B cell (primary cell): ENCODE measurements around the gene SEC24C. TPM values are rescaled to one million over a fixed set of nuclear protein-coding genes. Genes with fewer than 3 reads are reported as not detected.

Source experiments
- ATAC-seq: fragments of 200-7000 bp; cut with Tn5 transposase; one replicate; pipeline ENCODE4 v1.10.0; 2021; ENCODE audit warnings: low read depth, mild to moderate bottlenecking, moderate number of reproducible peaks, moderate library complexity
- CTCF ChIA-PET: fragments of 350-600 bp; sonication (Branson Sonifier 250); formaldehyde crosslinking; loops from one replicate; lab custom pipeline; 2021; ENCODE audit warnings: antibody characterized with exemption, inconsistent platforms; lab: Charles Lee
- POLR2A ChIA-PET: fragments of 350-600 bp; sonication (Branson Sonifier 250); formaldehyde crosslinking; loops from one replicate; lab custom pipeline; 2021; ENCODE audit warnings: antibody characterized with exemption; lab: Charles Lee
- DNase-seq: peaks from one replicate; pipeline ENCODE4 v3.0.0; 2013
- H2AFZ ChIP-seq: 2 replicates; pipeline ENCODE4 v1.6.1; 2012; ENCODE audit warnings: mild to moderate bottlenecking, low read depth, low read length; ENCODE audit not compliant: insufficient read depth, poor library complexity, severe bottlenecking
- H3K27ac ChIP-seq, 2 donors: 1 replicate in 1 of 2; 2 replicates in 1 of 2; pipeline ENCODE4 v1.5.1; 2012 to 2013; ENCODE audit warnings: low read length in 2 of 2, mild to moderate bottlenecking in 2 of 2, moderate library complexity in 1 of 2
- H3K27me3 ChIP-seq, 4 experiments: fragments of 200-600 bp in 1 of 4; sonication (generic) in 1 of 4; replicated peaks in 1 of 4; 1 replicate in 2 of 4; 2 replicates in 2 of 4; pipeline versions ENCODE4 v1.6.1 to v1.7.0; 2013 to 2016; ENCODE audit warnings: low read length in 3 of 4, mild to moderate bottlenecking in 2 of 4, mixed read lengths in 1 of 4, moderate library complexity in 1 of 4; ENCODE audit not compliant: insufficient read depth in 4 of 4, control insufficient read depth in 3 of 4; ENCODE audit errors: control extremely low read depth in 1 of 4
- H3K36me3 ChIP-seq, 2 experiments: replicated peaks in 1 of 2; 1 replicate in 1 of 2; 2 replicates in 1 of 2; pipeline versions ENCODE4 v1.6.1 to v1.7.1; 2013; ENCODE audit warnings: low read length in 1 of 2; ENCODE audit not compliant: insufficient read depth in 2 of 2, control insufficient read depth in 1 of 2; ENCODE audit errors: control extremely low read depth in 1 of 2, extremely low read depth in 1 of 2
- H3K4me1 ChIP-seq, 2 donors: fragments of 200-600 bp in 1 of 2; sonication (generic) in 1 of 2; 1 replicate in 1 of 2; 2 replicates in 1 of 2; pipeline versions ENCODE4 v1.5.1 to v1.6.1; 2013 to 2017; ENCODE audit warnings: low read length in 2 of 2; ENCODE audit not compliant: control insufficient read depth in 2 of 2, insufficient read depth in 2 of 2
- H3K4me2 ChIP-seq: replicated peaks from 2 replicates; pipeline ENCODE3; 2012; ENCODE audit warnings: mild to moderate bottlenecking, low read depth, low read length; ENCODE audit not compliant: poor library complexity, severe bottlenecking
- H3K4me3 ChIP-seq, 5 experiments: fragments of 200-600 bp in 1 of 5; sonication (generic) in 1 of 5; 1 replicate in 3 of 5; 2 replicates in 2 of 5; pipeline versions ENCODE4 v1.5.1 to v1.7.0; 2011 to 2016; ENCODE audit warnings: low read length in 4 of 5, mild to moderate bottlenecking in 4 of 5, low read depth in 2 of 5, control low read depth in 1 of 5, moderate library complexity in 1 of 5; ENCODE audit not compliant: insufficient read depth in 1 of 5; ENCODE audit errors: control extremely low read depth in 1 of 5, extremely low read depth in 1 of 5
- H3K79me2 ChIP-seq: fragments of 200-600 bp; sonication (generic); one replicate; pipeline ENCODE4 v1.6.0; 2016; ENCODE audit warnings: low read length; ENCODE audit not compliant: control insufficient read depth, insufficient read depth
- H3K9ac ChIP-seq: fragments of 200-600 bp; sonication (generic); 2 replicates; pipeline ENCODE4 v1.6.1; 2017; ENCODE audit warnings: mild to moderate bottlenecking, low read length, moderate library complexity
- H3K9me3 ChIP-seq, 3 donors: one replicate each; pipeline versions ENCODE4 v1.6.1 to v1.7.1; 2013; ENCODE audit warnings: low read length in 2 of 3; ENCODE audit not compliant: control insufficient read depth in 2 of 3, insufficient read depth in 1 of 3; ENCODE audit errors: control extremely low read depth in 1 of 3
- H4K20me1 ChIP-seq: 2 replicates; pipeline ENCODE4 v1.6.0; 2012; ENCODE audit warnings: mild to moderate bottlenecking, low read length; ENCODE audit not compliant: insufficient read depth, control insufficient read depth, poor library complexity, severe bottlenecking
- H3K27ac Mint-ChIP-seq: one replicate; pipeline ENCODE4 v1.8.0; 2021; ENCODE audit warnings: mixed read lengths
- H3K27me3 Mint-ChIP-seq: one replicate; pipeline ENCODE4 v1.8.0; 2021; ENCODE audit warnings: mixed read lengths
- H3K4me1 Mint-ChIP-seq: one replicate; pipeline ENCODE4 v1.8.0; 2021; ENCODE audit warnings: mixed read lengths
- H3K4me3 Mint-ChIP-seq: one replicate; pipeline ENCODE4 v1.8.0; 2021; ENCODE audit warnings: mixed read lengths
- H3K9me3 Mint-ChIP-seq: one replicate; pipeline ENCODE4 v1.8.0; 2022; ENCODE audit warnings: mixed read lengths; ENCODE audit not compliant: insufficient read depth
- CTCF ChIP-seq: fragments of 200-600 bp; IDR thresholded peaks from one replicate; pipeline ENCODE4 v1.8.0; 2022; ENCODE audit warnings: antibody characterized with exemption, mild to moderate bottlenecking
- EZH2 ChIP-seq: IDR thresholded peaks from 2 replicates; pipeline ENCODE4 v1.6.1; 2012; ENCODE audit warnings: borderline replicate concordance, low read depth, mild to moderate bottlenecking, moderate library complexity, low read length; ENCODE audit not compliant: insufficient read depth, poor library complexity, severe bottlenecking
- WGBS: methylation state at CpG from one replicate; pipeline ENCODE4 v1.1.5; 2013; ENCODE audit warnings: missing lambda C conversion rate; ENCODE audit not compliant: insufficient coverage; 5-methylcytosine and 5-hydroxymethylcytosine counted together
- intact Hi-C: fragments of 100-400 bp; cut with micrococcal nuclease; formaldehyde crosslinking; loops from one replicate; pipeline ENCODE4 v1.10.0; 2022
- polyA plus RNA-seq: library from polyadenylated mRNA; depleted of rRNA; stranded (reverse); fragments of >200 nt; gene quantifications from 2 replicates; pipeline ENCODE4 v1.2.3, GENCODE V29; 2012
- total RNA-seq, 2 donors: library from RNA; stranded (reverse); fragments of 120-200 nt in 1 of 2; gene quantifications; 1 replicate in 1 of 2; 2 replicates in 1 of 2; pipeline versions ENCODE4 v1.2.3 to v1.2.4, GENCODE V29; 2013 to 2022

The SEC24C gene
- total and polyA plus RNA-seq, 2 donors (not counting 1 experiment from before 2014, with no cell fraction given): 60.2 to 78.7 TPM

GRCh38 chr10:73781548-73781878 is 37.3 kb downstream of the SEC24C start:
- H3K4me1 ChIP-seq: peaks cover 30 to 37% of the 10 kb centered on the region in 2 donors
- intact Hi-C loops: loop anchor here (1.0 kb wide), 1 partner anchor 9 kb away; a partner anchor contains a TSS
- CTCF ChIA-PET: interaction anchor here (1.0 to 6.2 kb wide), 4 partner anchors 9 to 98 kb away, joined by 3 to 35 read pairs (median 4); a partner anchor contains a TSS

More at GRCh38 chr10:73781548-73781878, 37.3 kb downstream of the SEC24C start:
- Histone ChIP-seq H3K4me3 (peak overlapping the region; percentile 72 to 86 (median 79)), H3K9me3 (no peaks in the 10 kb centered on the region), H3K36me3 (peaks cover 0 to 16% of the 10 kb centered on the region in 2 experiments), H2AFZ (peak overlapping the region; percentile 87), H3K79me2 (peaks cover 74% of the 10 kb centered on the region), H3K27me3 (no peaks in the 10 kb centered on the region), H3K9ac (peak overlapping the region; percentile 75), H4K20me1 (peaks cover 13% of the 10 kb centered on the region), H3K27ac (peak overlapping the region; percentile 60 to 89), H3K4me2 (peak overlapping the region; percentile 76)
- Mint-ChIP-seq H3K4me1 (peaks cover 52% of the 10 kb centered on the region), H3K4me3 (peak overlapping the region; percentile 99), H3K27me3 (no peaks in the 10 kb centered on the region), H3K9me3 (no peaks in the 10 kb centered on the region), H3K27ac (peak overlapping the region; percentile 97)
- ATAC-seq (no peak), DNase-seq (no peak)
- TF ChIP-seq CTCF: no peak
- no peak for TF ChIP-seq EZH2
- WGBS: 0% methylated on average over 10 of the region's 14 CpGs
- POLR2A ChIA-PET: interaction anchor here (0.7 to 2.0 kb wide), 4 partner anchors 9 to 38 kb away, joined by 3 to 20 read pairs (median 7); partner anchors contain the start of gene SEC24C
